Parathyroid adenoma (tissue), 2 donors: ENCODE measurements around the gene MLLT3.

Source experiments
- H2AFZ ChIP-seq: fragments of 300-600 bp; sonication (generic); one replicate; pipeline ENCODE4 v1.7.0; 2017; ENCODE audit warnings: antibody characterized with exemption, mild to moderate bottlenecking
- H3K27ac ChIP-seq: fragments of 300-600 bp; sonication (generic); one replicate; pipeline ENCODE4 v1.7.0; 2017
- H3K27me3 ChIP-seq: fragments of 300-600 bp; sonication (generic); one replicate; pipeline ENCODE4 v1.7.0; 2017; ENCODE audit warnings: low read length; ENCODE audit not compliant: control insufficient read depth, insufficient read depth
- H3K36me3 ChIP-seq: fragments of 300-600 bp; sonication (generic); one replicate; pipeline ENCODE4 v1.7.0; 2017; ENCODE audit warnings: low read length; ENCODE audit not compliant: control insufficient read depth, insufficient read depth
- H3K4me1 ChIP-seq: fragments of 300-600 bp; sonication (generic); one replicate; pipeline ENCODE4 v1.7.0; 2017; ENCODE audit warnings: control low read depth
- H3K4me2 ChIP-seq: fragments of 300-600 bp; sonication (generic); one replicate; pipeline ENCODE4 v1.7.0; 2017; ENCODE audit warnings: low read length
- H3K4me3 ChIP-seq: fragments of 300-600 bp; sonication (generic); one replicate; pipeline ENCODE4 v1.7.0; 2017; ENCODE audit warnings: low read depth, low read length
- H3K79me2 ChIP-seq: fragments of 300-600 bp; sonication (generic); one replicate; pipeline ENCODE4 v1.7.0; 2017; ENCODE audit warnings: control low read depth
- H3K9ac ChIP-seq: fragments of 300-600 bp; sonication (generic); one replicate; pipeline ENCODE4 v1.7.0; 2017; ENCODE audit warnings: mild to moderate bottlenecking
- H3K9me3 ChIP-seq: fragments of 300-600 bp; sonication (generic); one replicate; pipeline ENCODE4 v1.7.0; 2017; ENCODE audit warnings: low read length; ENCODE audit not compliant: control insufficient read depth
- CTCF ChIP-seq: fragments of 300-600 bp; sonication (generic); IDR thresholded peaks from one replicate; pipeline ENCODE4 v1.7.0; 2017; ENCODE audit warnings: antibody characterized with exemption, mild to moderate bottlenecking
- donor health status: primary hyperparathyroidism.

The MLLT3 gene

GRCh38 chr9:20408513-20408912 is 213.8 kb downstream of the MLLT3 start:
- no peak overlapping the region for H3K9ac ChIP-seq
- H2AFZ ChIP-seq = no peak overlapping the region
- H3K79me2 ChIP-seq = no peaks in the 10 kb centered on the region
- no peaks in the 10 kb centered on the region for H3K9me3 ChIP-seq
- H3K4me3 ChIP-seq = no peak overlapping the region
- no peaks in the 10 kb centered on the region for H3K36me3 ChIP-seq
- H3K27me3 ChIP-seq = no peaks in the 10 kb centered on the region
- peaks cover 2% of the 10 kb centered on the region for H3K4me1 ChIP-seq
- TF ChIP-seq CTCF = no peak
- H3K27ac ChIP-seq = no peak overlapping the region
- no peak overlapping the region for H3K4me2 ChIP-seq

- Histone ChIP-seq H3K36me3 (no peaks in the 10 kb centered on the region), H3K4me1 (peaks cover 2% of the 10 kb centered on the region), H3K4me3 (no peak overlapping the region), H3K27ac (no peak overlapping the region), H2AFZ (no peak overlapping the region), H3K9me3 (no peaks in the 10 kb centered on the region), H3K9ac (no peak overlapping the region), H3K27me3 (no peaks in the 10 kb centered on the region), H3K79me2 (no peaks in the 10 kb centered on the region), H3K4me2 (no peak overlapping the region)
- no peak for TF ChIP-seq CTCF
Measured at GRCh38 chr9:20407013-20407412, 215.3 kb downstream of the MLLT3 start.

GRCh38 chr9:20406344-20406743 is 216.0 kb downstream of the MLLT3 start:
- no peak for TF ChIP-seq CTCF
- H3K4me3 ChIP-seq = no peak overlapping the region
- H3K27ac ChIP-seq = no peak overlapping the region
- no peak overlapping the region for H3K9ac ChIP-seq
- no peaks in the 10 kb centered on the region for H3K36me3 ChIP-seq
- H3K27me3 ChIP-seq = no peaks in the 10 kb centered on the region
- H3K9me3 ChIP-seq = no peaks in the 10 kb centered on the region
- H2AFZ ChIP-seq = no peak overlapping the region
- no peaks in the 10 kb centered on the region for H3K79me2 ChIP-seq
- H3K4me1 ChIP-seq = peaks cover 2% of the 10 kb centered on the region
- no peak overlapping the region for H3K4me2 ChIP-seq

- Histone ChIP-seq H3K4me1 (peaks cover 2% of the 10 kb centered on the region), H3K36me3 (no peaks in the 10 kb centered on the region), H3K9me3 (no peaks in the 10 kb centered on the region), H3K4me3 (no peak overlapping the region), H3K27me3 (no peaks in the 10 kb centered on the region), H3K79me2 (no peaks in the 10 kb centered on the region), H3K27ac (no peak overlapping the region), H2AFZ (no peak overlapping the region), H3K4me2 (no peak overlapping the region), H3K9ac (no peak overlapping the region)
- no peak for TF ChIP-seq CTCF
Measured at GRCh38 chr9:20405616-20406015, 216.7 kb downstream of the MLLT3 start.

- Histone ChIP-seq H2AFZ (no peak overlapping the region), H3K9ac (no peak overlapping the region), H3K27ac (no peak overlapping the region), H3K4me2 (no peak overlapping the region), H3K4me3 (no peak overlapping the region), H3K4me1 (peaks cover 2% of the 10 kb centered on the region), H3K27me3 (no peaks in the 10 kb centered on the region), H3K36me3 (no peaks in the 10 kb centered on the region), H3K9me3 (no peaks in the 10 kb centered on the region), H3K79me2 (no peaks in the 10 kb centered on the region)
- TF ChIP-seq CTCF = no peak
Measured at GRCh38 chr9:20405078-20405477, 217.2 kb downstream of the MLLT3 start.
